ENCODE measurements around the gene AGPS. TPM values are rescaled to one million over a fixed set of nuclear protein-coding genes. Genes with fewer than 3 reads are reported as not detected.

The AGPS gene
- total and polyA plus RNA-seq, 2 of the 13 experiments (the other 11 are each of a cell fraction or from before 2014, with no cell fraction given) = 39.4 to 99.0 TPM

GRCh38 chr2:177579486-177580036, 187.0 kb downstream of the AGPS start (continued):
- TF ChIP-seq ZNF768 (CRISPR knock-in tag; IDR thresholded peaks at IDR 0.05) (no peak), POGZ (CRISPR knock-in tag; IDR thresholded peaks at IDR 0.05) (no peak), SNAPC4 (CRISPR knock-in tag; IDR thresholded peaks at IDR 0.05) (peak; percentile 97), CC2D1A (CRISPR knock-in tag; IDR thresholded peaks at IDR 0.05) (no peak), AHDC1 (CRISPR knock-in tag; IDR thresholded peaks at IDR 0.05; ENCODE audit: borderline replicate concordance) (peak; percentile 43; the same call in 1 of the 2 replicates), ZBTB46 (CRISPR knock-in tag; IDR thresholded peaks at IDR 0.05; ENCODE audit: borderline replicate concordance) (no peak), ZNF576 (CRISPR knock-in tag; IDR thresholded peaks at IDR 0.05) (no peak), MATR3 (CRISPR knock-in tag; IDR thresholded peaks at IDR 0.05) (no peak), EP300 (IDR thresholded peaks at IDR 0.05; ENCODE audit: low read depth in 2 of 2, low read length in 2 of 2) (peak in 1 of 2 experiments; percentile 51; a peak in 2 of 4 replicates), EP300 (CRISPR knock-in tag; IDR thresholded peaks at IDR 0.05; ENCODE audit: borderline replicate concordance) (no peak), ARNTL (CRISPR knock-in tag; IDR thresholded peaks at IDR 0.05) (no peak), HOXA3 (CRISPR knock-in tag; IDR thresholded peaks at IDR 0.05) (no peak), ZFP82 (CRISPR knock-in tag; IDR thresholded peaks at IDR 0.05; ENCODE audit: borderline replicate concordance) (no peak), ZNF552 (CRISPR knock-in tag; IDR thresholded peaks at IDR 0.05; ENCODE audit: borderline replicate concordance) (no peak), MED8 (CRISPR knock-in tag; IDR thresholded peaks at IDR 0.05; ENCODE audit: insufficient replicate concordance) (no peak)
- TF ChIP-seq, protein P1, sequence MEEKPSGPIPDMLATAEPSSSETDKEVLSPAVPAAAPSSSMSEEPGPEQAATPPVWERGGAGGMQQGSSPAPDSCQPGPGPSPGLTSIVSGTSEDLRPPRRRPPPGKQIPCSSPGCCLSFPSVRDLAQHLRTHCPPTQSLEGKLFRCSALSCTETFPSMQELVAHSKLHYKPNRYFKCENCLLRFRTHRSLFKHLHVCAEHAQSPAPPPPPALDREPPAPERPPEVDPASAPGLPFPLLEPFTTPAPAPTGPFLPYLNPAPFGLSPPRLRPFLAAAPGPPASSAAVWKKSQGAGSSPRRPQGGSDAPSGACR (CRISPR knock-in tag; IDR thresholded peaks at IDR 0.05) = no peak
